ENCODE data around the gene UGT2B17. TPM values are rescaled to one million over a fixed set of nuclear protein-coding genes. Genes with fewer than 3 reads are reported as not detected.

The UGT2B17 gene
- total RNA-seq, 1 experiment from 2014 or later, result not detected

DNA sequence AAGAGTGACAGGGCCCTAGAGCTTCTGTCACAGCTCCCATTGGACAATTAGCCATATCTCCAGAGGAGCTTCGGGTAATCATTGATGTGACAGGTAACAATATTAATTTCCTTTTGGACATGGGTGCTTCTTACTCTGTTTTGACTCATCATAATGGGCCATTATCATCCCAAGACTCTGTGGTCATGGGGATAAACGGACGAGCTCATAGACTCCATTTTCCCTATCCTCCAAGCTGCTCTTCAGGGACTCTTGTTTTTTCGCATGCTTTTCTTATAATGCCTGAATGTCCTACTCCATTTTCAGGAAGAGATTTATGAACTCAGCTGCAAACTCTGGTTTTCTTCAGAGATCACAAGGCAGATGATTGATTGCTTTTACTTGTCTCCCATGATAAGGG is 17.0 kb upstream of the UGT2B17 start:
- Histone ChIP-seq H3K27me3 (ENCODE audit: control insufficient read depth, insufficient read depth, low read length) (no peaks in the 10 kb centered on the region), H3K27ac (ENCODE audit: low read length) (no peak overlapping the region), H3K4me3 (ENCODE audit: low read depth in 2 of 2, low read length in 2 of 2) (no peak overlapping the region), H3K36me3 (ENCODE audit: control insufficient read depth, insufficient read depth, low read length) (no peaks in the 10 kb centered on the region), H3K9me3 (ENCODE audit: control insufficient read depth, insufficient read depth, low read depth, low read length) (no peaks in the 10 kb centered on the region), H3K4me1 (ENCODE audit: control insufficient read depth, insufficient read depth, low read length) (no peaks in the 10 kb centered on the region)
- intact Hi-C loops (cut with micrococcal nuclease; ENCODE audit: unreplicated experiment), result no loop called here
- in situ Hi-C loops (cut with HindIII; ENCODE audit: low pct_unique_long_range_greater_than_20kb, low sequenced_read_pairs), result no loop called here
- POLR2A ChIA-PET, result no interaction called here
- CTCF ChIA-PET, result no interaction called here
- DNase-seq (ENCODE audit: low read depth, low spot score) (no peak), ATAC-seq (no peak)
- TF ChIP-seq, protein P1, sequence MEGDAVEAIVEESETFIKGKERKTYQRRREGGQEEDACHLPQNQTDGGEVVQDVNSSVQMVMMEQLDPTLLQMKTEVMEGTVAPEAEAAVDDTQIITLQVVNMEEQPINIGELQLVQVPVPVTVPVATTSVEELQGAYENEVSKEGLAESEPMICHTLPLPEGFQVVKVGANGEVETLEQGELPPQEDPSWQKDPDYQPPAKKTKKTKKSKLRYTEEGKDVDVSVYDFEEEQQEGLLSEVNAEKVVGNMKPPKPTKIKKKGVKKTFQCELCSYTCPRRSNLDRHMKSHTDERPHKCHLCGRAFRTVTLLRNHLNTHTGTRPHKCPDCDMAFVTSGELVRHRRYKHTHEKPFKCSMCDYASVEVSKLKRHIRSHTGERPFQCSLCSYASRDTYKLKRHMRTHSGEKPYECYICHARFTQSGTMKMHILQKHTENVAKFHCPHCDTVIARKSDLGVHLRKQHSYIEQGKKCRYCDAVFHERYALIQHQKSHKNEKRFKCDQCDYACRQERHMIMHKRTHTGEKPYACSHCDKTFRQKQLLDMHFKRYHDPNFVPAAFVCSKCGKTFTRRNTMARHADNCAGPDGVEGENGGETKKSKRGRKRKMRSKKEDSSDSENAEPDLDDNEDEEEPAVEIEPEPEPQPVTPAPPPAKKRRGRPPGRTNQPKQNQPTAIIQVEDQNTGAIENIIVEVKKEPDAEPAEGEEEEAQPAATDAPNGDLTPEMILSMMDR (IDR thresholded peaks at IDR 0.05), result no peak
- TF ChIP-seq SIN3A (IDR thresholded peaks at IDR 0.05; ENCODE audit: borderline replicate concordance, insufficient read depth, low read depth, low read length) (no peak), POLR2AphosphoS5 (IDR thresholded peaks at IDR 0.05; ENCODE audit: low read depth, low read length) (no peak), REST (IDR thresholded peaks at IDR 0.05; ENCODE audit: insufficient read depth in 1 of 2, low read depth in 2 of 2, low read length in 1 of 2) (no peak), TCF7L2 (IDR thresholded peaks at IDR 0.05; ENCODE audit: low read depth, low read length) (no peak)
- BruUV-seq (replicated peaks), result no TSS peak

- ATAC-seq, result no peak
- H3K4me1 ChIP-seq (ENCODE audit: control insufficient read depth, insufficient read depth, low read length), result no peaks in the 10 kb centered on the region
- no peak overlapping the region for H3K4me3 ChIP-seq (ENCODE audit: low read depth in 2 of 2, low read length in 2 of 2)
- DNase-seq (ENCODE audit: low read depth, low spot score), result no peak
- no peaks in the 10 kb centered on the region for H3K36me3 ChIP-seq (ENCODE audit: control insufficient read depth, insufficient read depth, low read length)
- CTCF ChIA-PET, result no interaction called here
- H3K27ac ChIP-seq (ENCODE audit: low read length), result no peak overlapping the region
- no peaks in the 10 kb centered on the region for H3K27me3 ChIP-seq (ENCODE audit: control insufficient read depth, insufficient read depth, low read length)
- no TSS peak for BruUV-seq (replicated peaks)
- H3K9me3 ChIP-seq (ENCODE audit: control insufficient read depth, insufficient read depth, low read depth, low read length), result no peaks in the 10 kb centered on the region
- intact Hi-C loops (cut with micrococcal nuclease; ENCODE audit: unreplicated experiment) (no loop called here), in situ Hi-C loops (cut with HindIII; ENCODE audit: low pct_unique_long_range_greater_than_20kb, low sequenced_read_pairs) (no loop called here)
- TF ChIP-seq POLR2AphosphoS5 (IDR thresholded peaks at IDR 0.05; ENCODE audit: low read depth, low read length) (no peak), SIN3A (IDR thresholded peaks at IDR 0.05; ENCODE audit: borderline replicate concordance, insufficient read depth, low read depth, low read length) (no peak), REST (IDR thresholded peaks at IDR 0.05; ENCODE audit: insufficient read depth in 1 of 2, low read depth in 2 of 2, low read length in 1 of 2) (no peak), TCF7L2 (IDR thresholded peaks at IDR 0.05; ENCODE audit: low read depth, low read length) (no peak)
- TF ChIP-seq, protein P1 (IDR thresholded peaks at IDR 0.05), result no peak
- POLR2A ChIA-PET, result no interaction called here
These were observed 16.6 kb upstream of the UGT2B17 start for GRCh38 chr4:68592673-68593072.

Data from Panc1 (cell line).